SJCRH30 (cell line): ENCODE measurements around the gene OGN. TPM values are rescaled to one million over a fixed set of nuclear protein-coding genes. Genes with fewer than 3 reads are reported as not detected.
"Not testable (repeated sequence)": the region's sequence is repeated elsewhere in the genome, so short reads cannot be mapped to it uniquely, and the experiment has no call there.

Experiments
- DNase-seq, 2 experiments: peaks; one replicate each; pipeline ENCODE4 v3.0.0-alpha.2; 2015 to 2020
- H3K27ac ChIP-seq: fragments of 250-450 bp; sonication (Bioruptor Pico); 2 replicates; pipeline ENCODE4 v1.5.1; 2020; ENCODE audit warnings: mild to moderate bottlenecking, moderate library complexity
- H3K27me3 ChIP-seq: fragments of 250-450 bp; sonication (Bioruptor Pico); 2 replicates; pipeline ENCODE4 v1.5.1; 2020; ENCODE audit warnings: mild to moderate bottlenecking, moderate library complexity
- H3K36me3 ChIP-seq: fragments of 250-450 bp; sonication (Bioruptor Pico); 2 replicates; pipeline ENCODE4 v1.5.1; 2020; ENCODE audit warnings: mild to moderate bottlenecking, moderate library complexity
- H3K4me1 ChIP-seq: fragments of 250-450 bp; sonication (Bioruptor Pico); 2 replicates; pipeline ENCODE4 v1.5.1; 2020; ENCODE audit warnings: mild to moderate bottlenecking, moderate library complexity
- H3K4me3 ChIP-seq: fragments of 250-450 bp; sonication (Bioruptor Pico); 2 replicates; pipeline ENCODE4 v1.5.1; 2020; ENCODE audit warnings: mild to moderate bottlenecking, moderate library complexity
- H3K9me3 ChIP-seq: fragments of 250-450 bp; sonication (Bioruptor Pico); replicated peaks from 2 replicates; pipeline ENCODE4 v1.5.1; 2020; ENCODE audit warnings: mild to moderate bottlenecking, moderate library complexity
- total RNA-seq: library from RNA; depleted of rRNA; stranded (reverse); fragments of >200 nt; shearing (Covaris generic); gene quantifications from 2 replicates; pipeline ENCODE4 v1.2.3, GENCODE V29; 2014

The OGN gene
- total RNA-seq, 1 experiment from 2014 or later, result not detected

DNA sequence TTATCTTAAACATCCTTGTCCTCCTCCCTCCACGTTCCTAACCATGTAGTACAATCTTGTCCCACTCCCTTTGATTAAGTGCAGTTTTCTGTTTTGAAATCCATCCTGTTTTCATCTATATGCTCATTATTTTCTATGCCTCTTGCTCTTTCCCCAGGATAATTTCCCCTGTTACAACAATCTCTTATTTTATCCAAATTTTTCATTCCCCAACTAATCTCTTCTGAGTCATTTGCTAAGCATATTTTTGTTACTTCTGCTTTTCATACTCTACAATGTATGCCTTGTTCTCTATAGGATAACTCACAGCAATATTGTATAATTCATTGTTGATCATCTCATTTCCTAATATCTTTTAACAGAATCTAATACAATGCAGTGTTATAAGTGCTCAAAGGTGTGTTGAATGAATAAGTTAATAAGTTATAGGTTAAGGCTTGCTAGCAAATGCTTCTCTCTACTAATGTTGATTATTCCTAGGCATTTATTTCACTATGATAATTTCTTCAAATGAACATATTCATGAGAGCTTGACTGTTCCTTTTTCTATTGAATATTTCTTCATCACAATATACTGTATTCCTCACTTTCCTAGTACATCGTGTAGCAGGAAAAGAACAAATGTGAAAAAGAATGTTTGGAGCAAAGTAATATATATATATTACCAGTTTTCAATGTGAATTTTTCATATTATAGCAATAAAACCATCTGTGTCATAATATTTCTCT is 18.4 kb upstream of the OGN start:
- Histone ChIP-seq H3K27ac (no peak overlapping the region), H3K4me1 (peaks cover 10% of the 10 kb centered on the region; the same call in 1 of the 2 replicates), H3K9me3 (no peaks in the 10 kb centered on the region), H3K4me3 (no peak overlapping the region), H3K36me3 (no peaks in the 10 kb centered on the region), H3K27me3 (no peaks in the 10 kb centered on the region)
- DNase-seq, result no peak

DNA sequence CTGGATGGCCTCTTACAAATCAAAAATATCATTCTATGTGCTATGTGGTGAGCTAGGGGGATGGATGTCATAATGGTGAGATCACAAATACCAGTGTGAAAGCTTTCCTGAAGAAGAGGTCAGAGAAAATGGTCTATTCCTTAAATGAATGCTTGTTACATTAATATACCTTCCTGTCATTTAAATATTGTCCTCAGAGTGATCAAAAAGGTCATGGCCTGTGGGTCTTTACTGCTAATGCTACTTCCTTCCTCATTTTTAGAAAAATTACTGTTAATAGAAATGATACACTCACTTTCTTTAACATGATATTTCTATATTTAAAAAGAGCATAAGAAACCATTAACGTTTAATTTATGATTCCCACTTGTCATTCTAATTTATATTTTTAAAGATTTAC is 10.2 kb upstream of the OGN start:
- H3K9me3 ChIP-seq, result no peaks in the 10 kb centered on the region
- no peaks in the 10 kb centered on the region for H3K36me3 ChIP-seq
- no peaks in the 10 kb centered on the region for H3K4me1 ChIP-seq
- DNase-seq, result no peak
- H3K27ac ChIP-seq, result no peak overlapping the region
- H3K4me3 ChIP-seq, result no peak overlapping the region
- no peaks in the 10 kb centered on the region for H3K27me3 ChIP-seq

DNA sequence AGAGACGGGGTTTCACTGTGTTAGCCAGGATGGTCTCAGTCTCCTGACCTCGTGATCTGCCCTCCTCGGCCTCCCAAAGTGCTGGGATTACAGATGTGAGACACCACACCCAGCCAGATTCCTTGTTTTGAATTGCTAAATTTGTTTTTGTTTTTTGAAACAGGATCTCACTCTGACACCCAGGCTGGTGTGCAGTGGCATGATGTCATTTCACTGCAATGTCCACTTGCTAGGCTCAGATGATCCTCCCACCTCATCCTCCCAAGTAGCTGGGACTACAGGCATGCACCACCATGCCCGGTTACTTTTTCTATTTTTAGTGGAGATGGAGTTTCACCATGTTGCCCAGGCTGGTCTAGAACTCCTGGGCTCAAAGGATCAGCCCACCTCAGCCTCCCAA is 6.8 kb upstream of the OGN start:
- not testable (repeated sequence) for H3K36me3 ChIP-seq, H3K9me3 ChIP-seq, H3K4me3 ChIP-seq, H3K4me1 ChIP-seq, H3K27me3 ChIP-seq, DNase-seq, H3K27ac ChIP-seq

DNA sequence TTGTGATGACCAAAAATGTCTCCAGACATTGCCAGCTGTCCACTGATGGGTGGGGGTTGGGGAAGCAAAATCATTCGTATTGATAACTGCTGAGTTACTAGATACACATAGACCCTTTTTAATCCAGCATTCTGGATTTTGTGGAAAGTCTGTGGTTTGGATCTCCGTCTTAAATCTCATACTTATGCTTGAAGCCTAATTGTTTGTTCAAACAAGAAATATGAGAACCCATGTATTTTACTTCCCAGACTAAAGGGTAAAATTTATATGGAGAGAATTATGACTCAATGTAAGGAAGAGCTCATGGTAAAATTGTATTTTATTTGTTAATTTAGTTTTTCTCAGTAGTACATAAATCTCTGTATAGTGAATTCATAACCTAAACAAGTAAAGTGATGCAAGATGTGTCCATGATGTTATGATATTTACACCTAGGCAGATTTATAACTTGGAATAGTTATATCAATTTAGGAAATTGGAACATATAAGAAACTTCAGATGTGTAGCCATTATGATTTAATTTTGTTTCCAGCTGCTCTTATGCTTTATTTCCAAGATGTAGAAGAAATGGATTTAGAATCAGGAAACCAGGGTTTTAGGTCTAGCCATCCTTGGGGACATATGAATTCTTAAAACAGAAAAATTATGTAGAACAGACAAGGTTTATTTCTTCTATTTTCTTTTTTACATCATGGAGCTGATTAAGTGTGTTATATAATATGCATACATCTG is 4.5 kb upstream of the OGN start:
- Histone ChIP-seq H3K36me3 (no peaks in the 10 kb centered on the region), H3K27ac (no peak overlapping the region), H3K27me3 (no peaks in the 10 kb centered on the region), H3K4me3 (no peak overlapping the region), H3K9me3 (no peaks in the 10 kb centered on the region), H3K4me1 (no peaks in the 10 kb centered on the region)
- no peak for DNase-seq

DNA sequence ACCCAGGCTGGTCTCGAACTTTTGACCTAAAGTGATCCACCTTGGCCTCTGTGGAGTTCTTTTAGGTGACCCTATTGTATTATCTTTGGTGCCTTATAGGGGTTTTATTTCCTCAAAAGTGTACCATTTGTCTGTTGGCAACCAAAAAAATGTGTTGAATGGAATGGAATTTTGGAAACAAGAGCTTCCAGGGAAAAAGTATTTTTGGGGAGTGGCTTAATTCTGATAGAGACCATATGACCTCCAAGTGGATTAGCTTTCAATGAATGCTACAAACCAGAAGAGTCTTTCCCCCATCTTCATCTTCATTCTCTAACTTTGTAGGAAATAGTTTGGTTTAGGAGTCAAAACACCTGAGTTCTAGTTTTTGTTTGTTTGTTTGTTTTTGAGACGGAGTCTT is 3.4 kb upstream of the OGN start:
- Histone ChIP-seq H3K27me3 (no peaks in the 10 kb centered on the region), H3K27ac (no peak overlapping the region), H3K36me3 (no peaks in the 10 kb centered on the region), H3K9me3 (no peaks in the 10 kb centered on the region), H3K4me3 (no peak overlapping the region), H3K4me1 (no peaks in the 10 kb centered on the region)
- no peak for DNase-seq

DNA sequence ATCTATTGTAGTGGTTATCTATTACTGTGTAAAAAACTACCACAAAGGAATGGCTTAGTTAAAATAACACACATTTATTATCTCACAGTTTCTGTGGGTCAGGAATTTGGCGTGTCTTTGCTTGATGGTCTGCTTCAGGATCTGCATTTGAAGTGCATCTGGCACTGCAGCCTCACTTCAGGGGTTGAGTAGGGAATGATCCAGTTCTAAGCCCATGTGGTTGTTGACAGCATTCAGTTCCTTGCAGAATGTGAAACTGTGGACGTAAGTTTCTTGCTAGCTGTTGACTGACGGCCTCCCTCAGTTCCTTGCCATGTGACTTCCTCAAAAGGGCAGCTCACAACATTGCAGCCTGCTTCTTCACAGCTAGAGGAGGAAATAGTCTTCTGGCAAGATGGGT is 2.1 kb upstream of the OGN start:
- no peak overlapping the region for H3K4me3 ChIP-seq
- no peaks in the 10 kb centered on the region for H3K4me1 ChIP-seq
- H3K27ac ChIP-seq, result no peak overlapping the region
- H3K9me3 ChIP-seq, result no peaks in the 10 kb centered on the region
- H3K36me3 ChIP-seq, result no peaks in the 10 kb centered on the region
- DNase-seq, result no peak
- H3K27me3 ChIP-seq, result no peaks in the 10 kb centered on the region

DNA sequence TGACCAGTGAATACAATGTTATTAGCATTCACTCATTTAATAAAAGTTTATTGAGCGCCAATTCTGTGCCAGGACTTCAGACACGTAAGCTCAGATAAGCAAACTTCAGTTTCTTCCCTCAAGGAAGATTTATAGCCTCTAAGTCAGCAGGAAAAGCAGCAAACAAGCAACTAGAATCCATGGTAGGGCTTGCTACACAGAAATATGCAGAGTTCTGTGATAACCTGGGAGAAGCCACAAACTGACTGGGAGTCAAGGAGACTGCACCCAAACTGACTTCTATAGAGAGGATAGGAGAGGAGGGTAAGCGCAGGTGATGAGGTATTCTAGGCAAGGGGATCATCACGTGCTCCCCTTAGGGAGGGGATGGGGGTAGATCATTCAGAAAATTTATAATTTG is 1.4 kb upstream of the OGN start:
- no peaks in the 10 kb centered on the region for H3K36me3 ChIP-seq
- no peaks in the 10 kb centered on the region for H3K9me3 ChIP-seq
- no peak for DNase-seq

DNA sequence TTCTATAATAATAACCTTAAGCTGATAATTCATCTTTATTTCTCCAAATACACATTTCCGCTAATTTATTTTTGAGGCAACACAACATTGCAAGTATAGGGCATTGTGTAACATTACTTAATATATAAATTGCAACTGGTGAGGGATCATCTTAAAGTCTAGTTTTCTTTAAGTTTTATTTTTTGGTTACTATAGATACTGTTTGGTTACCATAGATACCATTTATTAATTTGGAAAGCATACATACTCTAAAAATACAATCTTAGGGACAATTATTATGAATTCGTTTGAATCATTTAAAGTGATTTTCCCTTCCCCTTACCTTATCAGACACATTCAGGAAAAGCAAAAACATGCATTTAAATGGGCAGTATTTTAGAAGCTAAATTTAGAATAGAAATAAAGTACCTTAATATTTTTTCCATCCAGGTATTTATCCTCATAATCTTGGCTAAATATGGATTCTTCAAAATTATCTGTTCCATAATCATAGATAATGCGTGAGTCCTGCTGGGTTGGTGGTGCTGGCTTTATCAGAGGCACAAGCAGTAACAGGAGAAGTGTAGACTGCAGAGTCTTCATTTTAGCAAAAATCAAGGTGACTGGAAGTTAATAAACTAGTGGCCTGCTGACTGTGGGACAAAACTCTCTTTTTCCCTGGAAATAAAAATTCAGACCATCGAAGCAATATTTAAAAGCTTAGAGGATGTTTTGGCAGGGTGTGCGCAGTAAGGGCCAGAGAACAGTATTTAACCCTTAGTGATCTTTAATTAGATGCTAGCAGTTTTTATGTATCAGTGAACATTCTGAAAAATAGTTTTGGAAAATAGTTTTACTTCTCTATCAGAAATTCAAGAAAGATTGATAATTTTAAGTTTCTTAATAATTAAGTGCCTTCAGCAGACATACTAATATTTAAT is 1.3 kb downstream of the OGN start:
- Histone ChIP-seq H3K4me3 (no peak overlapping the region), H3K4me1 (no peaks in the 10 kb centered on the region), H3K36me3 (peaks cover 4% of the 10 kb centered on the region; the same call in 1 of the 2 replicates), H3K9me3 (no peaks in the 10 kb centered on the region), H3K27ac (no peak overlapping the region), H3K27me3 (no peaks in the 10 kb centered on the region)
- no peak for DNase-seq

More for the DNA sequence above, 1.4 kb upstream of the OGN start:
- Histone ChIP-seq H3K4me1 (no peaks in the 10 kb centered on the region), H3K27me3 (no peaks in the 10 kb centered on the region), H3K27ac (no peak overlapping the region), H3K4me3 (no peak overlapping the region)

DNA sequence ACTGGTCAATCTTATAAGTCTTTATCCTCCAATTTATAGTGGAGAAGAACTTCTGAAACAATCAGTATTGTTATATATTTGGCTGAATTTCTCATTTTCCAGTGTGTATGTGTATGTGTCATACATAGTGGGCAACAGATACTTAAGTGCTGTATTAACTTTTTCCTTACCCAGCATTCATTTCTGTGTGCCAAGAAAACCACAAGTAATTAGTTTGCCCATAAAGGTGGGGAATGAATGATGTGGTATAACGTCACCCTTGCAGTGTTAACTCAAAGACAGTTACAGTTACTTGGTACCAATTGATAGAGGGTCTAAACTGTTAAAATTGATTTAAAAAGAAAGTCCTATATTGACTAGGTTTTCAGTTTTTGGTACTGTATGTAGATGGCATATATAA is 2.0 kb downstream of the OGN start:
- H3K27ac ChIP-seq, result no peak overlapping the region
- H3K36me3 ChIP-seq, result peaks cover 4% of the 10 kb centered on the region; the same call in 1 of the 2 replicates
- H3K4me3 ChIP-seq, result no peak overlapping the region
- H3K27me3 ChIP-seq, result no peaks in the 10 kb centered on the region
- H3K9me3 ChIP-seq, result no peaks in the 10 kb centered on the region
- no peak for DNase-seq
- H3K4me1 ChIP-seq, result no peaks in the 10 kb centered on the region

DNA sequence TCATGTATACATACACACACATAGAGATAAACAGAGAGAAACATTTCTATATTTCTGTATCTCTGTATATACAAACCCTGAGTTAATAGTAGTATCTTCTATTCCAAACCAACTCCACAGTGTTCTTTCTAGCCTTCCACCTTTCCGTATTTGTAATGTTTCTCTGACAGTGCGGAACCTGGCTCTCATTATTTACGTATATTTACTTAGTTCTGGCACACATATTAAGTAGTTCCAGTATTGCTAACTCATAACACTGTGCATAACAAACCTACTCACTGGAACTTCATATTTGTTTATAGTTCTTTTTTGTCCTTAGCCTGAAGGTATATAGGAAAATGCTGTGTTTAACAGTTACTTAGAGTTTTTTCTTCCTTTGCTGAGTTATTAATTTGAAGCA is 6.5 kb downstream of the OGN start:
- H3K4me3 ChIP-seq, result no peak overlapping the region
- no peak for DNase-seq
- peaks cover 4% of the 10 kb centered on the region; the same call in 1 of the 2 replicates for H3K9me3 ChIP-seq
- peaks cover 4% of the 10 kb centered on the region; the same call in 1 of the 2 replicates for H3K36me3 ChIP-seq
- no peaks in the 10 kb centered on the region for H3K27me3 ChIP-seq
- H3K4me1 ChIP-seq, result no peaks in the 10 kb centered on the region
- H3K27ac ChIP-seq, result no peak overlapping the region

DNA sequence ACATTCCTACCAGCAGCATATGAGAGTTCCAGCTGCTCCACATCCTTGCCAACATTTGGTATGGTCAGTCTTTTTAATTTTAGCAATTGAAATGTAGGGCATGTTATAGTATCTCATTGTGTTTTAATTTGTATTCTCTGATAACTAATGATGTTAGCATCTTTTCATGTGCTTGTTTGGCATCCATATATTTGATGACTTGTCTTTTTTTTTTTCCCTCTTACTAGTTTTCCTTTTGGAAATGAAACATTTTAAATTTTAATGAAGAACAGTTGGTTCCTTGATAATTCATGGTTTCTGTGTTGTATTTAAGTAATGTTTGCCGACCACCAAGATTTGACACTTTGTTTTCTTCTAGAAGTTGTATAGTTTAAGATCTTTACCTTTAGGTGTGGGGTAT is 8.8 kb downstream of the OGN start:
- no peaks in the 10 kb centered on the region for H3K27me3 ChIP-seq
- H3K4me3 ChIP-seq, result no peak overlapping the region
- H3K9me3 ChIP-seq, result peaks cover 4% of the 10 kb centered on the region; the same call in 1 of the 2 replicates
- H3K36me3 ChIP-seq, result peaks cover 4% of the 10 kb centered on the region; the same call in 1 of the 2 replicates
- no peak overlapping the region for H3K27ac ChIP-seq
- no peak for DNase-seq
- H3K4me1 ChIP-seq, result no peaks in the 10 kb centered on the region

DNA sequence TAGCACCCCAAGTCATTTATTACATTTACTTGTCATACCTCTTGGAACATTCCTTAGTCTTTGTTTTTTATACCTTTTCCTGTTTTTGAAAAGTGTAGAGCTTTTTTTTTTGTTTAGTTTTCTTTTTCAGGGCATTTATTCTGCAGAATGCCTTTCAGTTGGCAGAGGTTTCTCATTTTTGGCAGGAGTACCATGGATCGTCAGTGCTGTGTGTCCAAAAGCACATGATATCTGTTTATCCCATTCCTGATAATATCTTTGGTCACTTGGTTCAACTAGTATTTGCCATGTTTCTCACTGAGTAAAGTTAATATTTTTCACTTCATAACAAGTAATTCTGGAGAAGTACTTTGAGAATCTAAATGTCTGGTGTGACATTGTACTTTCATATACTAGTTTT is 10.7 kb downstream of the OGN start:
- no peaks in the 10 kb centered on the region for H3K4me1 ChIP-seq
- no peaks in the 10 kb centered on the region for H3K27me3 ChIP-seq
- no peaks in the 10 kb centered on the region for H3K36me3 ChIP-seq
- no peak overlapping the region for H3K27ac ChIP-seq
- DNase-seq, result no peak
- H3K9me3 ChIP-seq, result peaks cover 4% of the 10 kb centered on the region; the same call in 1 of the 2 replicates
- H3K4me3 ChIP-seq, result no peak overlapping the region

DNA sequence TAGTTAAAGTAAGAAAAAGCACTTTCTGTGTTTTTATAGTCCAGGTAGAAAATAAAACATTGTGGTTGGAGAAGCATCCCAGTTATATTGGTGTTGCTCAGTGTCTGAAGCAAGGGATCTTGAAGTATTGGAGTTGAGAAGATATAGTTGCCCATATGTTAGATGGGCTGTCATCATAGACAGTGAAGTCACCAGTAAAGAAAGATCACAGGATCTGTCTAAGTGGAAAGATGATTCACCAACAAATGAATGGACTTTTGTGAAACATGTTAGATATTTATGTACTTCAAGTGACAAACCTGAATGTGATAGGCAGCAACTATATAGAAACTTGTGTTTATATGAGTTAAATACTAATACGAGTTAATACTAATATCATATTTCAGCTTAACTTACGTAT is 11.7 kb downstream of the OGN start:
- DNase-seq, result no peak
- Histone ChIP-seq H3K36me3 (no peaks in the 10 kb centered on the region), H3K4me1 (no peaks in the 10 kb centered on the region), H3K4me3 (no peak overlapping the region), H3K9me3 (peaks cover 4% of the 10 kb centered on the region; the same call in 1 of the 2 replicates), H3K27me3 (no peaks in the 10 kb centered on the region), H3K27ac (no peak overlapping the region)

DNA sequence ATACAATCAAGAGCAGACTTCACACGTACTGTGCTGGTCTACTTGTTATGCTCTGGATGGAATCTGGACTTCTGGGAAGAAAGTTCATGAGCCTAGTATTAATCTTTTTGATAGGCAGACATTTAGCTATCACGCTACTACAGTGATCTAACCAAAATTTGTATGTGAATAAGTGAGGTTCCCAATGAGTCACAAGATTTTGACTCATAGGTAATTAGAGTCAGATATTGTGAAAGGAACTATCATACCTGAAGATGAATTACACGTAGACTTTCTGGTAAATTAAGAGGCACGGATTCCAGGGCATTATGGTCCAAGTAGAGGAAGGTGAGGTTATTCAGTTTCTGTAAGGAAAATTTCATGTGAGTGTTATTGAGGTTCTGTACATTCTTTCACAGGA is 18.4 kb downstream of the OGN start:
- Histone ChIP-seq H3K9me3 (no peaks in the 10 kb centered on the region), H3K36me3 (no peaks in the 10 kb centered on the region), H3K27me3 (no peaks in the 10 kb centered on the region), H3K27ac (no peak overlapping the region), H3K4me1 (no peaks in the 10 kb centered on the region), H3K4me3 (no peak overlapping the region)
- no peak for DNase-seq

DNA sequence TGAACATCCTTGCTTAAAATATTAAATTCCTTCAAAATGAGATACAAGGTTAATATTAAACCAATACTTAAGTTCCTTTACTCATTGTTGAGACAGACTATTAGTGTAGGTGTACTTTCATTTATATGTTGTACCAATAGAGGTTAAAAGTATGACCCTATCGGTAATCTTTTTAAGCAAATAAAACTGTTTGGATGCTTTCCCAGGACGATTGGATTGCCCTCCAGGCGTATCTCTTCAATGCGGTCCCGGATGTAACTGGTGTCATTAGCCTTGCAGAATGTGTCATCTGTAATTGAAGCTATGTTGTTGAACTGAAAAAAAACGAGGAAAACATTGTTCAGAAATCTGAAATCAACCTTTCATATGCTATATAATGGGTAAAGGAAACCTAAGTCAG is 18.9 kb downstream of the OGN start:
- DNase-seq, result no peak
- no peaks in the 10 kb centered on the region for H3K4me1 ChIP-seq
- H3K36me3 ChIP-seq, result no peaks in the 10 kb centered on the region; the same call in 1 of the 2 replicates
- H3K4me3 ChIP-seq, result no peak overlapping the region
- H3K9me3 ChIP-seq, result no peaks in the 10 kb centered on the region
- no peaks in the 10 kb centered on the region for H3K27me3 ChIP-seq
- no peak overlapping the region for H3K27ac ChIP-seq
